Stomach (tissue), 4 donors: ENCODE results near the gene CAMK2N1.

Experiments
- EP300 ChIP-seq: sonication (generic); formaldehyde crosslinking; IDR thresholded peaks from one replicate; pipeline ENCODE4 v1.6.1; 2017; ENCODE audit warnings: antibody characterized with exemption
- TF ChIP-seq, protein P1 (sequence below), 7 experiments: fragments of 450-650 bp in 4 of 7; fragments of 200-600 bp in 3 of 7; sonication (generic) in 3 of 7; IDR thresholded peaks; one replicate each; pipeline ENCODE4 v1.5.1; 2016 to 2019; ENCODE audit warnings: antibody characterized with exemption in 7 of 7, control low read depth in 2 of 7, mild to moderate bottlenecking in 1 of 7

DNA sequence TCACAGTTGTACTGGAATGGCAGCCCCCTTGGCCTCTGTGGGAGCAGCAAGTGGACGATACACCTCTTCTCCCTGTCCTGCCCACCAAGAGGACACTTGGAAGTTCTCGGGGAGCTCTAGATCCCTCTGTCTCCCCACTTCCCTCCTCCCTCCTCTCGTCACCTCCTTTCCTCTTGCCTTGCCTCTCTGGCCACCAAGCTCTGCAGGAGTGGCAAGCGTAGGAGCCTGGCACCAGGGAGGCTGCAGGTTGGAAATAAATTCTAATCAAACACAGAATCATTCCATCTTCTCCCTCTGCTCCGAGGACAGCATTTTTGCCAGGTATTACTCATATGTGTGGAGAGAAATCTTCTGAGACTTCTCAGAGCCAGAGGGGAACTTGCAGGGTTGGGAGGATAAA lies 20.8 kb downstream of the CAMK2N1 start:
- no peak for TF ChIP-seq EP300
- TF ChIP-seq, protein P1, sequence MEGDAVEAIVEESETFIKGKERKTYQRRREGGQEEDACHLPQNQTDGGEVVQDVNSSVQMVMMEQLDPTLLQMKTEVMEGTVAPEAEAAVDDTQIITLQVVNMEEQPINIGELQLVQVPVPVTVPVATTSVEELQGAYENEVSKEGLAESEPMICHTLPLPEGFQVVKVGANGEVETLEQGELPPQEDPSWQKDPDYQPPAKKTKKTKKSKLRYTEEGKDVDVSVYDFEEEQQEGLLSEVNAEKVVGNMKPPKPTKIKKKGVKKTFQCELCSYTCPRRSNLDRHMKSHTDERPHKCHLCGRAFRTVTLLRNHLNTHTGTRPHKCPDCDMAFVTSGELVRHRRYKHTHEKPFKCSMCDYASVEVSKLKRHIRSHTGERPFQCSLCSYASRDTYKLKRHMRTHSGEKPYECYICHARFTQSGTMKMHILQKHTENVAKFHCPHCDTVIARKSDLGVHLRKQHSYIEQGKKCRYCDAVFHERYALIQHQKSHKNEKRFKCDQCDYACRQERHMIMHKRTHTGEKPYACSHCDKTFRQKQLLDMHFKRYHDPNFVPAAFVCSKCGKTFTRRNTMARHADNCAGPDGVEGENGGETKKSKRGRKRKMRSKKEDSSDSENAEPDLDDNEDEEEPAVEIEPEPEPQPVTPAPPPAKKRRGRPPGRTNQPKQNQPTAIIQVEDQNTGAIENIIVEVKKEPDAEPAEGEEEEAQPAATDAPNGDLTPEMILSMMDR (IDR thresholded peaks at IDR 0.05), result no peak
